B cell (primary cell): Measurements from ENCODE around the gene DNAJC2. TPM values are rescaled to one million over a fixed set of nuclear protein-coding genes. Genes with fewer than 3 reads are reported as not detected.
A peak's percentile ranks its signal among the peaks of the same experiment; 100 is the strongest.

Experiments used
- ATAC-seq: fragments of 200-7000 bp; cut with Tn5 transposase; one replicate; pipeline ENCODE4 v1.10.0; 2021; ENCODE audit warnings: low read depth, mild to moderate bottlenecking, moderate number of reproducible peaks, moderate library complexity
- CTCF ChIA-PET: fragments of 350-600 bp; sonication (Branson Sonifier 250); formaldehyde crosslinking; loops from one replicate; lab custom pipeline; 2021; ENCODE audit warnings: antibody characterized with exemption, inconsistent platforms; lab: Charles Lee
- POLR2A ChIA-PET: fragments of 350-600 bp; sonication (Branson Sonifier 250); formaldehyde crosslinking; loops from one replicate; lab custom pipeline; 2021; ENCODE audit warnings: antibody characterized with exemption; lab: Charles Lee
- DNase-seq: peaks from one replicate; pipeline ENCODE4 v3.0.0; 2013
- H2AFZ ChIP-seq: 2 replicates; pipeline ENCODE4 v1.6.1; 2012; ENCODE audit warnings: mild to moderate bottlenecking, low read depth, low read length; ENCODE audit not compliant: insufficient read depth, poor library complexity, severe bottlenecking
- H3K27ac ChIP-seq, 2 donors: 1 replicate in 1 of 2; 2 replicates in 1 of 2; pipeline ENCODE4 v1.5.1; 2012 to 2013; ENCODE audit warnings: low read length in 2 of 2, mild to moderate bottlenecking in 2 of 2, moderate library complexity in 1 of 2
- H3K27me3 ChIP-seq, 4 experiments: fragments of 200-600 bp in 1 of 4; sonication (generic) in 1 of 4; replicated peaks in 1 of 4; 1 replicate in 2 of 4; 2 replicates in 2 of 4; pipeline versions ENCODE4 v1.6.1 to v1.7.0; 2013 to 2016; ENCODE audit warnings: low read length in 3 of 4, mild to moderate bottlenecking in 2 of 4, mixed read lengths in 1 of 4, moderate library complexity in 1 of 4; ENCODE audit not compliant: insufficient read depth in 4 of 4, control insufficient read depth in 3 of 4; ENCODE audit errors: control extremely low read depth in 1 of 4
- H3K36me3 ChIP-seq, 2 experiments: replicated peaks in 1 of 2; 1 replicate in 1 of 2; 2 replicates in 1 of 2; pipeline versions ENCODE4 v1.6.1 to v1.7.1; 2013; ENCODE audit warnings: low read length in 1 of 2; ENCODE audit not compliant: insufficient read depth in 2 of 2, control insufficient read depth in 1 of 2; ENCODE audit errors: control extremely low read depth in 1 of 2, extremely low read depth in 1 of 2
- H3K4me1 ChIP-seq, 2 donors: fragments of 200-600 bp in 1 of 2; sonication (generic) in 1 of 2; 1 replicate in 1 of 2; 2 replicates in 1 of 2; pipeline versions ENCODE4 v1.5.1 to v1.6.1; 2013 to 2017; ENCODE audit warnings: low read length in 2 of 2; ENCODE audit not compliant: control insufficient read depth in 2 of 2, insufficient read depth in 2 of 2
- H3K4me2 ChIP-seq: replicated peaks from 2 replicates; pipeline ENCODE3; 2012; ENCODE audit warnings: mild to moderate bottlenecking, low read depth, low read length; ENCODE audit not compliant: poor library complexity, severe bottlenecking
- H3K4me3 ChIP-seq, 5 experiments: fragments of 200-600 bp in 1 of 5; sonication (generic) in 1 of 5; 1 replicate in 3 of 5; 2 replicates in 2 of 5; pipeline versions ENCODE4 v1.5.1 to v1.7.0; 2011 to 2016; ENCODE audit warnings: low read length in 4 of 5, mild to moderate bottlenecking in 4 of 5, low read depth in 2 of 5, control low read depth in 1 of 5, moderate library complexity in 1 of 5; ENCODE audit not compliant: insufficient read depth in 1 of 5; ENCODE audit errors: control extremely low read depth in 1 of 5, extremely low read depth in 1 of 5
- H3K79me2 ChIP-seq: fragments of 200-600 bp; sonication (generic); one replicate; pipeline ENCODE4 v1.6.0; 2016; ENCODE audit warnings: low read length; ENCODE audit not compliant: control insufficient read depth, insufficient read depth
- H3K9ac ChIP-seq: fragments of 200-600 bp; sonication (generic); 2 replicates; pipeline ENCODE4 v1.6.1; 2017; ENCODE audit warnings: mild to moderate bottlenecking, low read length, moderate library complexity
- H3K9me3 ChIP-seq, 3 donors: one replicate each; pipeline versions ENCODE4 v1.6.1 to v1.7.1; 2013; ENCODE audit warnings: low read length in 2 of 3; ENCODE audit not compliant: control insufficient read depth in 2 of 3, insufficient read depth in 1 of 3; ENCODE audit errors: control extremely low read depth in 1 of 3
- H4K20me1 ChIP-seq: 2 replicates; pipeline ENCODE4 v1.6.0; 2012; ENCODE audit warnings: mild to moderate bottlenecking, low read length; ENCODE audit not compliant: insufficient read depth, control insufficient read depth, poor library complexity, severe bottlenecking
- H3K27ac Mint-ChIP-seq: one replicate; pipeline ENCODE4 v1.8.0; 2021; ENCODE audit warnings: mixed read lengths
- H3K27me3 Mint-ChIP-seq: one replicate; pipeline ENCODE4 v1.8.0; 2021; ENCODE audit warnings: mixed read lengths
- H3K4me1 Mint-ChIP-seq: one replicate; pipeline ENCODE4 v1.8.0; 2021; ENCODE audit warnings: mixed read lengths
- H3K4me3 Mint-ChIP-seq: one replicate; pipeline ENCODE4 v1.8.0; 2021; ENCODE audit warnings: mixed read lengths
- H3K9me3 Mint-ChIP-seq: one replicate; pipeline ENCODE4 v1.8.0; 2022; ENCODE audit warnings: mixed read lengths; ENCODE audit not compliant: insufficient read depth
- CTCF ChIP-seq: fragments of 200-600 bp; IDR thresholded peaks from one replicate; pipeline ENCODE4 v1.8.0; 2022; ENCODE audit warnings: antibody characterized with exemption, mild to moderate bottlenecking
- EZH2 ChIP-seq: IDR thresholded peaks from 2 replicates; pipeline ENCODE4 v1.6.1; 2012; ENCODE audit warnings: borderline replicate concordance, low read depth, mild to moderate bottlenecking, moderate library complexity, low read length; ENCODE audit not compliant: insufficient read depth, poor library complexity, severe bottlenecking
- WGBS: methylation state at CpG from one replicate; pipeline ENCODE4 v1.1.5; 2013; ENCODE audit warnings: missing lambda C conversion rate; ENCODE audit not compliant: insufficient coverage; 5-methylcytosine and 5-hydroxymethylcytosine counted together
- intact Hi-C: fragments of 100-400 bp; cut with micrococcal nuclease; formaldehyde crosslinking; loops from one replicate; pipeline ENCODE4 v1.10.0; 2022
- polyA plus RNA-seq: library from polyadenylated mRNA; depleted of rRNA; stranded (reverse); fragments of >200 nt; gene quantifications from 2 replicates; pipeline ENCODE4 v1.2.3, GENCODE V29; 2012
- total RNA-seq, 2 donors: library from RNA; stranded (reverse); fragments of 120-200 nt in 1 of 2; gene quantifications; 1 replicate in 1 of 2; 2 replicates in 1 of 2; pipeline versions ENCODE4 v1.2.3 to v1.2.4, GENCODE V29; 2013 to 2022

DNAJC2 gene
- total and polyA plus RNA-seq, 2 donors (not counting 1 experiment from before 2014, with no cell fraction given): 12.5 to 38.6 TPM

DNA sequence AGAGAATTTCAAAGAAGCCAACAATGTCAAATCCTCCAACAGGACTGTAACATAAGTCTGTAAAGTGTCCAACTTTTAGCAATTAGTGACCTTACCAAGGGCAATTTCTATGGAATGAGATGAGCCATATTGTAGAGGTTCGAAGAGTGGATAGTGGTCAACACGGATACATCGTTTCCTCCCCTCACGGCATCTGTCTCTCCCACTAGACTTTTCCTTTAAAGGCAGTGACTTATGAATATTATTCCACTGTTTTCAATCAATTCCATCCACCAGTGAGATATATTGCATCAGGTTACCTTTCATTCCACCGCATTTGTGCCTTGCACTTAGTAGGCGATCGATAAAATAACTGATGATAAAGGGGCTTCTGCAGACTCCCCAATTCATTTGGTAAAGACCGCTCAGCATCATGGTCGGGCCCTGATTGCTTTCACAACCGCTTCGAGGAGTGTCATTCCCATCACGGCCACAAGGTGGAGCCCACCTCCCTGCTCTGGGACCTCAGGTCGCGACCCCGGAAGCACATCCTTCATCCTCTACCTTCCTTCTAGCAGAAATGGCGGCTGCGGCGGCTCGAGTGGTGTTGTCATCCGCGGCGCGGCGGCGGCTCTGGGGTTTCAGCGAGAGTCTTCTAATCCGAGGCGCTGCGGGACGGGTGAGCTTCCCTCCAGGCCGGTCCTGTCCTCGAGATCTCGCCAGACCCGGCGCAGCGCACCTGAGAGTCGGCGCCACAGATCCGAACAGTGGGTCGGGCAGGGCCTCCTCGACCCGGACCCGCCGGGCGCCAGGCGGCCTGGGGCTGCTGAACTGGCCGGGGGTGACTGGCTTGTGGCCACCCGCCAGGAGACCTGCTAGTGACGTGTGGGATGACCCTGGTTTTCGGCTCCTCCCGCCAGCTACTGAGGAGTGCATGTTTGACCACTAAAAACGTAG lies 47.4 kb downstream of the DNAJC2 start, which contains the start of gene PMPCB:
Gene PMPCB (plus strand): TSS at position 535 of the 936 bp plus-strand sequence. CDS start 25 bp downstream, at position 560.
- peak within 1 kb of the TSS; percentile 86 to 94 for H3K27ac ChIP-seq
- H3K27me3 Mint-ChIP-seq: peaks cover 3% of the 10 kb centered on the region
- ChIA-PET POLR2A (interaction anchor here (0.7 kb wide), 1 partner anchor 1684 kb away, joined by 4 read pairs; no protein-coding TSS in a partner anchor), CTCF (interaction anchor here (1.0 to 1.1 kb wide), 3 partner anchors 15 to 108 kb away, joined by 3 read pairs; no protein-coding TSS in a partner anchor)
- H3K4me3 Mint-ChIP-seq: peak within 1 kb of the TSS; percentile 90
- no peaks in the 10 kb centered on the region for H3K9me3 Mint-ChIP-seq
- ATAC-seq (peak; percentile 100), DNase-seq (peak; percentile 95)
- intact Hi-C loops: loop anchor here (1.0 to 5.0 kb wide), 5 partner anchors 17 to 550 kb away; partner anchors contain the start of genes ARMC10, DNAJC2 and FAM185A
- under 1% methylated on average over 48 of the region's 52 CpGs for WGBS
- H3K27ac Mint-ChIP-seq: peak within 1 kb of the TSS; percentile 91
- no peaks in the 10 kb centered on the region for H3K9me3 ChIP-seq
- H3K4me3 ChIP-seq: peak within 1 kb of the TSS; percentile 79 to 98 (median 88)
- peaks cover 9% of the 10 kb centered on the region for H4K20me1 ChIP-seq
- peak within 1 kb of the TSS; percentile 95 for H2AFZ ChIP-seq
- H3K9ac ChIP-seq: peak within 1 kb of the TSS; percentile 99
- peaks cover 17 to 19% of the 10 kb centered on the region in 2 donors for H3K4me1 ChIP-seq
- no peaks in the 10 kb centered on the region for H3K27me3 ChIP-seq
- peaks cover 22% of the 10 kb centered on the region for H3K4me1 Mint-ChIP-seq
- H3K4me2 ChIP-seq: peak within 1 kb of the TSS; percentile 93
- peak; percentile 85 for TF ChIP-seq CTCF
- no peak for TF ChIP-seq EZH2
- peaks cover 34% of the 10 kb centered on the region for H3K79me2 ChIP-seq
- H3K36me3 ChIP-seq: peaks cover 14 to 24% of the 10 kb centered on the region in 2 experiments
